K562 (cell line): ENCODE measurements around the gene ANKRD23. TPM values are rescaled to one million over a fixed set of nuclear protein-coding genes. Genes with fewer than 3 reads are reported as not detected.

Experiments used
- ATAC-seq: fragments of 200-7000 bp; cut with Tn5 transposase; 3 replicates; pipeline ENCODE4 v1.9.1; 2020; ENCODE audit warnings: moderate library complexity
- BruUV-seq: library from RNA; stranded (reverse); fragments of 400-500 nt; replicated peaks from 2 replicates; lab custom pipeline; 2021; lab: Mats Ljungman, UMichigan
- CTCF ChIA-PET: fragments of 300-600 bp; formaldehyde crosslinking; extraction: SDS; loops from one replicate; lab custom pipeline; 2021; ENCODE audit warnings: low intra/inter-chr PET ratio; lab: Yijun Ruan, JAX
- POLR2A ChIA-PET: fragments of 300-600, 350-650 bp; sonication (Branson Sonifier 250); formaldehyde crosslinking; extraction: SDS; loops from one replicate; lab custom pipeline; 2021; ENCODE audit warnings: antibody characterized with exemption, inconsistent platforms; lab: Yijun Ruan, JAX
- DNase-seq, 4 experiments: peaks; one replicate each; pipeline versions ENCODE4 v3.0.0 to v3.0.0-alpha.2; 2011 to 2018; ENCODE audit warnings: low spot score in 3 of 4, mixed read lengths in 3 of 4; ENCODE audit errors: extremely low read depth in 1 of 4
- FAIRE-seq: peaks from 2 replicates; lab custom pipeline; 2011; peaks lifted over from hg19 to GRCh38; lab: Jason Lieb, UNC
- H2AFZ ChIP-seq: 2 replicates; pipeline ENCODE4 v1.6.0; 2011; ENCODE audit warnings: low read depth, low read length, control low read depth, inconsistent platforms
- H3K27ac ChIP-seq: fragments of 200-600 bp; 3 replicates; pipeline ENCODE4 v1.8.0; 2011; ENCODE audit warnings: low read depth, mild to moderate bottlenecking, control low read depth, inconsistent platforms, low read length, moderate library complexity, mixed read lengths; ENCODE audit errors: extremely low read depth
- H3K27me3 ChIP-seq, 2 experiments: fragments of 300-600 bp in 1 of 2; 2 replicates in 1 of 2; 3 replicates in 1 of 2; pipeline versions ENCODE4 v1.6.0 to v1.8.0; 2011; ENCODE audit warnings: inconsistent platforms in 2 of 2, low read length in 2 of 2, mild to moderate bottlenecking in 1 of 2, mixed read lengths in 1 of 2, moderate library complexity in 1 of 2; ENCODE audit not compliant: control insufficient read depth in 2 of 2, insufficient read depth in 2 of 2
- H3K36me3 ChIP-seq: fragments of 300-600 bp; 3 replicates; pipeline ENCODE4 v1.8.0; 2011; ENCODE audit warnings: mild to moderate bottlenecking, low read length, inconsistent platforms; ENCODE audit not compliant: control insufficient read depth, insufficient read depth
- H3K4me1 ChIP-seq, 2 experiments: fragments of 200-600 bp in 1 of 2; replicated peaks in 1 of 2; 2 replicates in 1 of 2; 3 replicates in 1 of 2; pipeline versions ENCODE4 v1.5.1 to v1.8.0; 2011; ENCODE audit warnings: inconsistent platforms in 2 of 2, low read length in 2 of 2, mild to moderate bottlenecking in 1 of 2, mixed read lengths in 1 of 2, moderate library complexity in 1 of 2; ENCODE audit not compliant: control insufficient read depth in 2 of 2, insufficient read depth in 2 of 2
- H3K4me2 ChIP-seq: 2 replicates; pipeline ENCODE4 v1.6.1; 2011; ENCODE audit warnings: low read length, control low read depth, inconsistent platforms, mixed read lengths; ENCODE audit not compliant: insufficient read depth
- H3K4me3 ChIP-seq: fragments of 200-600 bp; sonication (generic), shearing (Covaris generic); 2 replicates; pipeline ENCODE4 v1.5.1; 2016; ENCODE audit warnings: control low read depth, inconsistent platforms
- H3K79me2 ChIP-seq: fragments of 200-600 bp; 3 replicates; pipeline ENCODE4 v1.8.0; 2011; ENCODE audit warnings: low read length, inconsistent platforms; ENCODE audit not compliant: control insufficient read depth, insufficient read depth
- H3K9ac ChIP-seq, 2 experiments: 2 replicates each; pipeline versions ENCODE4 v1.6.0 to v1.6.1; 2011; ENCODE audit warnings: low read depth in 2 of 2, low read length in 2 of 2, control low read depth in 1 of 2, inconsistent platforms in 1 of 2, mild to moderate bottlenecking in 1 of 2, mixed read lengths in 1 of 2; ENCODE audit not compliant: insufficient read depth in 1 of 2
- H3K9me1 ChIP-seq: one replicate; pipeline ENCODE4 v1.6.0; 2011; ENCODE audit warnings: inconsistent platforms, mild to moderate bottlenecking, low read length, moderate library complexity; ENCODE audit not compliant: control insufficient read depth, insufficient read depth
- H3K9me3 ChIP-seq: replicated peaks from 2 replicates; pipeline ENCODE4 v1.5.1; 2011; ENCODE audit warnings: low read depth, low read length, inconsistent platforms; ENCODE audit not compliant: control insufficient read depth, insufficient read depth
- H4K20me1 ChIP-seq: replicated peaks from 2 replicates; pipeline ENCODE4 v1.6.1; 2011; ENCODE audit warnings: low read length, inconsistent platforms, mixed read lengths; ENCODE audit not compliant: control insufficient read depth, insufficient read depth
- CSDE1 ChIP-seq, 2 experiments: fragments of 450-650 bp; IDR thresholded peaks; 2 replicates each; pipeline ENCODE4 v1.6.1; 2016; ENCODE audit warnings: mild to moderate bottlenecking in 1 of 2
- ESRRA ChIP-seq: fragments of 450-650 bp; IDR thresholded peaks from 2 replicates; pipeline ENCODE4 v1.6.1; 2014; ENCODE audit warnings: low read depth, mild to moderate bottlenecking, moderate library complexity, borderline replicate concordance
- HNRNPL ChIP-seq: fragments of 200-400 bp; formaldehyde crosslinking; IDR thresholded peaks from 2 replicates; pipeline ENCODE4 v1.6.1; 2017; ENCODE audit warnings: low read depth, mild to moderate bottlenecking, low read length
- KDM4B ChIP-seq, 2 experiments: fragments of 450-650 bp in 1 of 2; sonication (generic) in 1 of 2; IDR thresholded peaks; 2 replicates each; pipeline ENCODE4 v1.6.1; 2016 to 2017; ENCODE audit warnings: borderline replicate concordance in 2 of 2, antibody characterized with exemption in 1 of 2, low read depth in 1 of 2, mild to moderate bottlenecking in 1 of 2
- MIER1 ChIP-seq: fragments of 450-650 bp; IDR thresholded peaks from 2 replicates; pipeline ENCODE4 v1.6.1; 2016; ENCODE audit warnings: antibody characterized with exemption, mild to moderate bottlenecking, low read depth
- RFX7 ChIP-seq: fragments of 250-450 bp; sonication (Bioruptor Pico); IDR thresholded peaks from 2 replicates; pipeline ENCODE4 v1.5.1; 2021; ENCODE audit warnings: mild to moderate bottlenecking
- ZC3H8 ChIP-seq: fragments of 450-650 bp; IDR thresholded peaks from 2 replicates; pipeline ENCODE4 v1.6.1; 2017
- ZNF282 ChIP-seq: sonication (generic); formaldehyde crosslinking; IDR thresholded peaks from 2 replicates; pipeline ENCODE4 v1.8.1; 2023; ENCODE audit warnings: missing genetic modification reagents
- WGBS: fragments of 100-300 bp; shearing (Covaris generic); methylation state at CpG from one replicate; pipeline ENCODE4 v1.1.6; 2016; ENCODE audit warnings: low coverage, mixed read lengths; ENCODE audit not compliant: insufficient coverage; ENCODE audit errors: missing lambda C conversion rate; 5-methylcytosine and 5-hydroxymethylcytosine counted together
- in situ Hi-C: fragments of 300-500 bp; cut with MboI; formaldehyde crosslinking; loops from 4 replicates; pipeline ENCODE4 v1.15.0; 2018; ENCODE audit warnings: inconsistent platforms, mixed read lengths
- intact Hi-C: fragments of 100-400 bp; cut with micrococcal nuclease; formaldehyde crosslinking; loops from 2 replicates; pipeline ENCODE4 v1.14.2; 2022
- polyA plus RNA-seq, 8 experiments: library from polyadenylated mRNA; depleted of rRNA in 4 of 8; stranded (reverse) in 5 of 8; unstranded in 3 of 8; fragments of >200 nt; fragmentation: Nextera tagmentation in 2 of 8; fragmentation: Illumina TruSeq in 1 of 8; extraction: Ambion mirVana in 2 of 8; extraction: Trizol in 1 of 8; gene quantifications; 2 replicates each; pipeline versions ENCODE4 v1.2.1 to v1.2.3, GENCODE V29; 2011 to 2014; ENCODE audit warnings: inconsistent platforms in 1 of 8, missing spikeins in 1 of 8
- total RNA-seq, 7 experiments: library from RNA; depleted of rRNA in 6 of 7; stranded (reverse); fragments of >200 nt in 6 of 7; fragmentation: Illumina TruSeq in 2 of 7; extraction: Trizol in 2 of 7; gene quantifications; 2 replicates each; pipeline versions ENCODE4 v1.2.1 to v1.2.3, GENCODE V29; 2011 to 2021; ENCODE audit warnings: low replicate concordance in 1 of 7

ANKRD23 gene
- total and polyA plus RNA-seq, 9 of the 15 experiments (the other 6 are each of a cell fraction or from before 2014, with no cell fraction given), result 0.32 to 4.8 (median 2.8) TPM

GRCh38 chr2:96798733-96799622 is 44.8 kb downstream of the ANKRD23 start:
- H3K27ac ChIP-seq, result no peak overlapping the region
- intact Hi-C loops (no loop called here), in situ Hi-C loops (no loop called here)
- WGBS, result 67% methylated on average over 23 of the region's 23 CpGs
- no peak overlapping the region for H3K4me2 ChIP-seq
- no peaks in the 10 kb centered on the region for H3K79me2 ChIP-seq
- H3K36me3 ChIP-seq, result peaks cover 25% of the 10 kb centered on the region; the same call in 2 of the 3 replicates
- FAIRE-seq, result no peak
- TF ChIP-seq ZNF282 (CRISPR knock-in tag) (no peak), ESRRA (peak; percentile 63; the same call in 1 of the 2 replicates)
- no peaks in the 10 kb centered on the region for H3K9me3 ChIP-seq
- no peak overlapping the region for H3K9ac ChIP-seq
- peaks cover 0 to 13% of the 10 kb centered on the region in 2 experiments; a peak in 2 of 5 replicates for H3K4me1 ChIP-seq
- CTCF ChIA-PET, result no interaction called here
- POLR2A ChIA-PET, result interaction anchor here (0.7 to 0.9 kb wide), 2 partner anchors 11 to 13 kb away, joined by 3 to 4 read pairs; no protein-coding TSS in a partner anchor
- no TSS peak for BruUV-seq
- no peaks in the 10 kb centered on the region for H3K9me1 ChIP-seq
- no peak for ATAC-seq
- no peak overlapping the region for H3K4me3 ChIP-seq
- no peaks in the 10 kb centered on the region for H3K27me3 ChIP-seq
- H4K20me1 ChIP-seq, result no peaks in the 10 kb centered on the region
- no peak for DNase-seq
- no peak overlapping the region for H2AFZ ChIP-seq

- intact Hi-C loops, result no loop called here
- no TSS peak for BruUV-seq
- in situ Hi-C loops, result no loop called here
- no peaks in the 10 kb centered on the region for H4K20me1 ChIP-seq
- ChIA-PET POLR2A (interaction anchor here (0.6 kb wide), 1 partner anchor 10 kb away, joined by 3 read pairs; no protein-coding TSS in a partner anchor), CTCF (no interaction called here)
- 72% methylated on average over 23 of the region's 23 CpGs for WGBS
- H3K4me3 ChIP-seq, result no peak overlapping the region
- FAIRE-seq (no peak), DNase-seq (no peak), ATAC-seq (no peak)
- peaks cover 25% of the 10 kb centered on the region; the same call in 2 of the 3 replicates for H3K36me3 ChIP-seq
- no peak overlapping the region for H3K4me2 ChIP-seq
- TF ChIP-seq KDM4B (IDR thresholded peaks at IDR 0.05; ENCODE audit: borderline replicate concordance in 2 of 2, low read depth in 1 of 2) (no peak), CSDE1 (IDR thresholded peaks at IDR 0.05) (no peak), MIER1 (no peak), HNRNPL (no peak), ZC3H8 (no peak), RFX7 (no peak)
- H3K27ac ChIP-seq, result no peak overlapping the region
- H3K9ac ChIP-seq, result peak overlapping the region in 1 of 2 experiments; percentile 53; a peak in 2 of 4 replicates
- no peaks in the 10 kb centered on the region for H3K9me1 ChIP-seq
- H3K79me2 ChIP-seq, result no peaks in the 10 kb centered on the region
- H3K4me1 ChIP-seq, result peaks cover 0 to 13% of the 10 kb centered on the region in 2 experiments; a peak in 2 of 5 replicates
- no peaks in the 10 kb centered on the region for H3K9me3 ChIP-seq
- no peaks in the 10 kb centered on the region for H3K27me3 ChIP-seq
- H2AFZ ChIP-seq, result no peak overlapping the region
Measured at GRCh38 chr2:96797066-96797625, 46.7 kb downstream of the ANKRD23 start.
